NCI-H187 (cell line): ENCODE results near the gene HPN.
"Not testable (repeated sequence)": the region's sequence is repeated elsewhere in the genome, so short reads cannot be mapped to it uniquely, and the experiment has no call there.

ENCODE experiments used
- DNase-seq, 2 experiments: peaks; one replicate each; lab custom pipeline; 2025; lab: John Stamatoyannopoulos, UW

Gene HPN

GRCh38 chr19:35042954-35043604 is 1.6 kb downstream of the HPN start:
- DNase-seq = no peak

- no peak for DNase-seq
Measured at GRCh38 chr19:35043906-35044305, 2.4 kb downstream of the HPN start.

GRCh38 chr19:35044317-35045117 is 3.0 kb downstream of the HPN start:
- no peak for DNase-seq

GRCh38 chr19:35045667-35046300 is 4.3 kb downstream of the HPN start:
- DNase-seq = no peak

GRCh38 chr19:35046461-35046860 is 4.9 kb downstream of the HPN start:
- DNase-seq = no peak

GRCh38 chr19:35048911-35049411 is 7.4 kb downstream of the HPN start:
- DNase-seq = no peak

- DNase-seq = no peak
Measured at GRCh38 chr19:35049456-35049855, 7.9 kb downstream of the HPN start.

- not testable (repeated sequence) for DNase-seq
Measured at GRCh38 chr19:35050662-35051061, 9.1 kb downstream of the HPN start.

- not testable (repeated sequence) for DNase-seq
Measured at GRCh38 chr19:35051268-35051667, 9.7 kb downstream of the HPN start.

- no peak for DNase-seq
Measured at GRCh38 chr19:35051796-35052195, 10.3 kb downstream of the HPN start.

GRCh38 chr19:35052599-35053190 is 11.2 kb downstream of the HPN start:
- no peak for DNase-seq

GRCh38 chr19:35053667-35054293 is 12.3 kb downstream of the HPN start:
- DNase-seq = no peak

GRCh38 chr19:35054626-35055025 is 13.1 kb downstream of the HPN start:
- no peak for DNase-seq

GRCh38 chr19:35055715-35056179 is 14.2 kb downstream of the HPN start:
- no peak for DNase-seq

GRCh38 chr19:35056513-35057063 is 15.1 kb downstream of the HPN start:
- no peak for DNase-seq

- no peak for DNase-seq
Measured at GRCh38 chr19:35058370-35058769, 16.8 kb downstream of the HPN start.

- DNase-seq = no peak
Measured at GRCh38 chr19:35059006-35059798, 17.7 kb downstream of the HPN start.

- no peak for DNase-seq
Measured at GRCh38 chr19:35059799-35060091, 18.2 kb downstream of the HPN start.

- DNase-seq = no peak
Measured at GRCh38 chr19:35060160-35060855, 18.8 kb downstream of the HPN start.
